SK-N-SH (cell line): ENCODE results near the gene UAP1L1. TPM values are rescaled to one million over a fixed set of nuclear protein-coding genes. Genes with fewer than 3 reads are reported as not detected.

Experiments used
- CTCF ChIA-PET: fragments of 300-600, 350-600 bp; formaldehyde crosslinking; extraction: SDS; loops from one replicate; lab custom pipeline; 2021; lab: Yijun Ruan, JAX
- POLR2A ChIA-PET: fragments of 350-600 bp; sonication (Branson Sonifier 250); formaldehyde crosslinking; extraction: SDS; loops from one replicate; lab custom pipeline; 2020; ENCODE audit warnings: antibody characterized with exemption, inconsistent platforms; lab: Yijun Ruan, JAX
- DNase-seq: peaks from one replicate; pipeline ENCODE4 v3.0.0; 2012
- H2AFZ ChIP-seq: fragments of 200-600 bp; sonication (generic); 2 replicates; pipeline ENCODE4 v1.8.1; 2016; ENCODE audit warnings: antibody characterized with exemption, mild to moderate bottlenecking, low read depth
- H3F3A ChIP-seq: fragments of 200-600 bp; sonication (generic); replicated peaks from 2 replicates; pipeline ENCODE3; 2016; ENCODE audit warnings: antibody characterized with exemption, mild to moderate bottlenecking; ENCODE audit not compliant: insufficient read depth
- H3K27ac ChIP-seq, 2 experiments: fragments of 200-500 bp in 1 of 2; fragments of 200-600 bp in 1 of 2; sonication (Bioruptor generic) in 1 of 2; sonication (generic), shearing (Covaris generic) in 1 of 2; 2 replicates each; pipeline versions ENCODE4 v1.5.1 to v1.6.1; 2014 to 2016; ENCODE audit warnings: low read depth in 2 of 2, inconsistent platforms in 1 of 2, low read length in 1 of 2, mild to moderate bottlenecking in 1 of 2, mixed read lengths in 1 of 2
- H3K27me3 ChIP-seq: fragments of 200-600 bp; sonication (generic), shearing (Covaris generic); 2 replicates; pipeline ENCODE4 v1.6.1; 2016; ENCODE audit warnings: mixed run types; ENCODE audit not compliant: insufficient read depth
- H3K36me3 ChIP-seq, 2 experiments: fragments of 200-500 bp in 1 of 2; fragments of 200-600 bp in 1 of 2; sonication (Bioruptor generic) in 1 of 2; sonication (generic) in 1 of 2; replicated peaks in 1 of 2; 2 replicates each; pipeline versions ENCODE3 to v1.5.1; 2014 to 2016; ENCODE audit warnings: low read length in 1 of 2, mild to moderate bottlenecking in 1 of 2; ENCODE audit not compliant: insufficient read depth in 2 of 2, control insufficient read depth in 1 of 2
- H3K4me1 ChIP-seq, 2 experiments: fragments of 200-500 bp in 1 of 2; fragments of 200-600 bp in 1 of 2; sonication (Bioruptor generic) in 1 of 2; sonication (generic), shearing (Covaris generic) in 1 of 2; 2 replicates each; pipeline versions ENCODE4 v1.5.1 to v1.6.1; 2014 to 2016; ENCODE audit warnings: low read depth in 1 of 2, low read length in 1 of 2, mixed run types in 1 of 2; ENCODE audit not compliant: insufficient read depth in 2 of 2, control insufficient read depth in 1 of 2
- H3K4me2 ChIP-seq: fragments of 200-600 bp; sonication (generic), shearing (Covaris generic); 2 replicates; pipeline ENCODE4 v1.6.1; 2017; ENCODE audit warnings: mixed run types
- H3K4me3 ChIP-seq, 2 experiments: fragments of 200-500 bp in 1 of 2; fragments of 200-600 bp in 1 of 2; sonication (Bioruptor generic) in 1 of 2; sonication (generic), shearing (Covaris generic) in 1 of 2; 2 replicates each; pipeline versions ENCODE4 v1.5.1 to v1.8.1; 2014 to 2016; ENCODE audit warnings: low read depth in 2 of 2, inconsistent platforms in 1 of 2, low read length in 1 of 2, mild to moderate bottlenecking in 1 of 2, mixed read lengths in 1 of 2, moderate library complexity in 1 of 2
- H3K79me2 ChIP-seq: fragments of 200-600 bp; sonication (generic); 2 replicates; pipeline ENCODE4 v1.8.1; 2017; ENCODE audit warnings: mild to moderate bottlenecking; ENCODE audit not compliant: insufficient read depth
- H3K9ac ChIP-seq: fragments of 200-600 bp; sonication (generic); 2 replicates; pipeline ENCODE4 v1.6.1; 2017; ENCODE audit warnings: mixed run types
- H3K9me2 ChIP-seq: fragments of 200-600 bp; sonication (generic); 2 replicates; pipeline ENCODE4 v1.6.1; 2017; ENCODE audit warnings: mixed run types
- H3K9me3 ChIP-seq: fragments of 200-600 bp; sonication (generic); 2 replicates; pipeline ENCODE4 v1.6.1; 2017; ENCODE audit warnings: mixed run types, mild to moderate bottlenecking, moderate library complexity
- H4K20me1 ChIP-seq: fragments of 200-600 bp; sonication (generic); 2 replicates; pipeline ENCODE4 v1.6.1; 2017; ENCODE audit warnings: mild to moderate bottlenecking, mixed run types; ENCODE audit not compliant: insufficient read depth
- CHD2 ChIP-seq: fragments of 150-350 bp; IDR thresholded peaks from 2 replicates; pipeline ENCODE4 v1.6.1; 2018; ENCODE audit warnings: low read length; ENCODE audit not compliant: partially characterized antibody
- FOSL2 ChIP-seq: IDR thresholded peaks from 2 replicates; pipeline ENCODE4 v1.4.0; 2012; ENCODE audit warnings: low read depth, mild to moderate bottlenecking, moderate library complexity, borderline replicate concordance
- FOXM1 ChIP-seq: IDR thresholded peaks from 2 replicates; pipeline ENCODE4 v1.4.0; 2012; ENCODE audit warnings: low read depth, mild to moderate bottlenecking
- JUND ChIP-seq: IDR thresholded peaks from 2 replicates; pipeline ENCODE4 v1.4.0; 2012
- MXI1 ChIP-seq: IDR thresholded peaks from 2 replicates; pipeline ENCODE4 v1.6.1; 2012; ENCODE audit warnings: mild to moderate bottlenecking, low read depth, low read length, improper control_type of control experiment
- NRF1 ChIP-seq: IDR thresholded peaks from 2 replicates; pipeline ENCODE4 v1.6.1; 2012; ENCODE audit warnings: low read depth, mild to moderate bottlenecking, low read length
- POLR2AphosphoS5 ChIP-seq: IDR thresholded peaks from 2 replicates; pipeline ENCODE4 v1.6.1; 2012; ENCODE audit warnings: low read depth, low read length
- RAD21 ChIP-seq: IDR thresholded peaks from 2 replicates; pipeline ENCODE4 v1.6.1; 2012; ENCODE audit warnings: mild to moderate bottlenecking, low read length
- RCOR1 ChIP-seq: fragments of 150-350 bp; IDR thresholded peaks from 2 replicates; pipeline ENCODE4 v1.6.1; 2017; ENCODE audit warnings: antibody characterized with exemption, low read length
- RFX5 ChIP-seq: IDR thresholded peaks from 2 replicates; pipeline ENCODE4 v1.6.1; 2012; ENCODE audit warnings: mild to moderate bottlenecking, improper control_type of control experiment, low read length
- TEAD4 ChIP-seq: IDR thresholded peaks from 2 replicates; pipeline ENCODE4 v1.4.0; 2012; ENCODE audit warnings: mild to moderate bottlenecking, borderline replicate concordance; ENCODE audit not compliant: insufficient read depth
- USF2 ChIP-seq: fragments of 150-350 bp; IDR thresholded peaks from 2 replicates; pipeline ENCODE4 v1.6.1; 2017; ENCODE audit warnings: antibody characterized with exemption, low read length, low read depth, borderline replicate concordance
- WGBS: methylation state at CpG from one replicate; pipeline ENCODE4 v1.1.6; 2017; ENCODE audit warnings: low lambda C conversion rate; 5-methylcytosine and 5-hydroxymethylcytosine counted together
- polyA plus RNA-seq, 3 experiments: library from polyadenylated mRNA; depleted of rRNA; stranded (reverse); fragments of >200 nt; gene quantifications; 2 replicates each; pipeline ENCODE4 v1.2.3, GENCODE V29; 2012
- TF ChIP-seq, protein P1 (sequence below): IDR thresholded peaks from 2 replicates; pipeline ENCODE4; 2012

The UAP1L1 gene
- polyA plus RNA-seq, 1 of the 3 experiments (the other 2 are of a cell fraction) = 5.6 TPM

DNA sequence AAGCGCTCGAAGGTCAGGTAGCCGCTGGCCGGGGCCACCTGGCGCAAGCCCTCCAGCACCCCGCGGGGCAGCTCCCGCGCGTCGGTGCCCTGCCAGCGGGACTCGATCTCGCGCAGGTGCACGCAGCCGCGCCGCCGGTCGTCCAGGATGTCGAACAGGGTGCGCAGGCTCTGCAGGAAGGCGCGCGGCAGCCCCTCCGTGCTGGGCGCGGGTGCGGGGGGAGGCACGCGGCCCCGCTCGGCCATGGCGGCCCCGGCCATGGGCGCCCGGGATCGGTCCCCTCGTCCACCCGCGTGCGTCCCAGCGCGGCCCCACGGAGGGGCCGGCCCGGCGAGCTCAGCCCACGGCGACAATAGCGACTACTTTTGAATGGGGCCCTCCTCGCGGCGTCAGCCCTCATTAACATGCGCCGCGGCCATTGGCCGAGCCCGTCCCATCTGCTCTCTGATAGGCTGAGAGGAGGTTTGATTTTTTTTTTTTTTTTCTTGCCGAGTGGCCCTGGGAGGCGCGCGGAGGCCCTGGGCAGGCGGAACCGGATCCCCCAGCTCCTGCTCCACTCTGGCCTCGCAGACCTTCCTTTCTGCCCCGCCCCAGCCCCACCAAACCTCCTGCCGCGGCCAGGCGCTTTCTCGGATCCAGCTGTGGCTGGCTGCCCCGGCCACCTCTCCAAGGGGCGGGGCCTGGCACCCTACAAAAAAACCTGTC, 7.0 kb upstream of the UAP1L1 start, which contains the start of gene SAPCD2:
TSS of gene SAPCD2 (minus strand) at position 357 of the 705 bp plus-strand sequence. CDS start at position 260, 97 bp downstream.
- no peak for TF ChIP-seq TEAD4
- TF ChIP-seq, protein P1, sequence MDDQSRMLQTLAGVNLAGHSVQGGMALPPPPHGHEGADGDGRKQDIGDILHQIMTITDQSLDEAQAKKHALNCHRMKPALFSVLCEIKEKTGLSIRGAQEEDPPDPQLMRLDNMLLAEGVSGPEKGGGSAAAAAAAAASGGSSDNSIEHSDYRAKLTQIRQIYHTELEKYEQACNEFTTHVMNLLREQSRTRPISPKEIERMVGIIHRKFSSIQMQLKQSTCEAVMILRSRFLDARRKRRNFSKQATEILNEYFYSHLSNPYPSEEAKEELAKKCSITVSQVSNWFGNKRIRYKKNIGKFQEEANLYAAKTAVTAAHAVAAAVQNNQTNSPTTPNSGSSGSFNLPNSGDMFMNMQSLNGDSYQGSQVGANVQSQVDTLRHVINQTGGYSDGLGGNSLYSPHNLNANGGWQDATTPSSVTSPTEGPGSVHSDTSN = no peak
- TF ChIP-seq RFX5 = peak; percentile 84
- no peak for TF ChIP-seq FOXM1
- TF ChIP-seq MXI1 = peak; percentile 65
- peak; percentile 56 for TF ChIP-seq NRF1
- no peak for TF ChIP-seq FOSL2
- 0 out of 2 replicates have a peak, but pooled peaks have one; percentile 25 for TF ChIP-seq POLR2AphosphoS5
- TF ChIP-seq CHD2 = no peak
- no peak for TF ChIP-seq JUND
- Histone ChIP-seq H3K4me2 (peak within 1 kb of the TSS; percentile 80), H3K9ac (no peak within 1 kb of the TSS), H3K36me3 (no peaks in the 10 kb centered on the region), H3K79me2 (0 out of 2 replicates have a peak, but pooled peaks cover 3% of the 10 kb centered on the region), H2AFZ (peak within 1 kb of the TSS; percentile 84; the same call in 1 of the 2 replicates), H3K9me2 (no peaks in the 10 kb centered on the region), H3K27ac (peak within 1 kb of the TSS in 1 of 2 experiments; percentile 80; a peak in 2 of 4 replicates), H4K20me1 (peaks cover 12% of the 10 kb centered on the region; the same call in 1 of the 2 replicates), H3F3A (peaks cover 13% of the 10 kb centered on the region), H3K9me3 (no peaks in the 10 kb centered on the region), H3K27me3 (no peaks in the 10 kb centered on the region), H3K4me3 (peak within 1 kb of the TSS; percentile 53 to 57), H3K4me1 (peaks cover 0 to 29% of the 10 kb centered on the region in 2 experiments; a peak in 1 of 4 replicates)
- WGBS = 0% methylated on average over 14 of the region's 74 CpGs
- peak; percentile 95 for DNase-seq
- POLR2A ChIA-PET = interaction anchor here (0.7 to 2.8 kb wide), 5 partner anchors 9 to 171 kb away, joined by 3 to 21 read pairs (median 12); partner anchors contain the start of genes MAN1B1, NPDC1 and TUBB4B
- CTCF ChIA-PET = interaction anchor here (0.9 to 16.8 kb wide), 11 partner anchors 9 to 179 kb away, joined by 3 to 803 read pairs (median 12); partner anchors contain the start of genes ABCA2, CYSRT1, ENTPD2 and FUT7

- Histone ChIP-seq H3F3A (peaks cover 15% of the 10 kb centered on the region), H3K9me3 (no peaks in the 10 kb centered on the region), H3K27me3 (no peaks in the 10 kb centered on the region), H3K36me3 (no peaks in the 10 kb centered on the region), H3K27ac (peak overlapping the region in 1 of 2 experiments; percentile 80; a peak in 2 of 4 replicates), H3K4me1 (peaks cover 0 to 29% of the 10 kb centered on the region in 2 experiments; a peak in 1 of 4 replicates), H2AFZ (peak overlapping the region; percentile 84; the same call in 1 of the 2 replicates), H3K4me3 (peak overlapping the region; percentile 53 to 57), H3K9me2 (no peaks in the 10 kb centered on the region), H4K20me1 (peaks cover 12% of the 10 kb centered on the region; the same call in 1 of the 2 replicates), H3K79me2 (0 out of 2 replicates have a peak, but pooled peaks cover 3% of the 10 kb centered on the region), H3K4me2 (peak overlapping the region; percentile 80), H3K9ac (no peak overlapping the region)
- DNase-seq = peak; percentile 77
- TF ChIP-seq USF2 = no peak
- no peak for TF ChIP-seq RCOR1
- 0 out of 2 replicates have a peak, but pooled peaks have one; percentile 14 for TF ChIP-seq RAD21
- no peak for TF ChIP-seq FOXM1
- 0% methylated on average over 3 of the region's 6 CpGs for WGBS
- CTCF ChIA-PET = interaction anchor here (0.9 to 16.8 kb wide), 11 partner anchors 9 to 180 kb away, joined by 3 to 803 read pairs (median 12); partner anchors contain the start of genes ABCA2, CYSRT1, ENTPD2 and FUT7
- POLR2A ChIA-PET = interaction anchor here (0.7 to 2.8 kb wide), 5 partner anchors 9 to 170 kb away, joined by 3 to 21 read pairs (median 12); partner anchors contain the start of genes MAN1B1, NPDC1 and TUBB4B
Measured at GRCh38 chr9:137070906-137071275, 6.4 kb upstream of the UAP1L1 start.
